GM12878 (cell line): Measurements from ENCODE around the gene ATP6V0C. TPM values are rescaled to one million over a fixed set of nuclear protein-coding genes. Genes with fewer than 3 reads are reported as not detected.
A peak's percentile ranks its signal among the peaks of the same experiment; 100 is the strongest.

Experiments used
- ATAC-seq: fragments of 200-7000 bp; cut with Tn5 transposase; 3 replicates; pipeline ENCODE4 v1.9.1; 2020; ENCODE audit warnings: mild to moderate bottlenecking, moderate library complexity
- BruUV-seq: library from RNA; stranded (reverse); fragments of 400-500 nt; replicated peaks from 2 replicates; lab custom pipeline; 2021; lab: Mats Ljungman, UMichigan
- CTCF ChIA-PET: fragments of 300-600 bp; sonication (Branson Sonifier 250); formaldehyde crosslinking; extraction: SDS; loops from one replicate; lab custom pipeline; 2021; ENCODE audit warnings: inconsistent platforms; lab: Yijun Ruan, JAX
- POLR2A ChIA-PET: fragments of 350-600 bp; formaldehyde crosslinking; extraction: SDS; loops from one replicate; lab custom pipeline; 2021; ENCODE audit warnings: inconsistent platforms; lab: Charles Lee
- RAD21 ChIA-PET: fragments of 300-600 bp; sonication (Branson Sonifier 250); formaldehyde crosslinking; loops from one replicate; lab custom pipeline; 2023; ENCODE audit warnings: antibody characterized with exemption; ENCODE audit not compliant: unreplicated experiment; lab: Charles Lee
- SMC1A ChIA-PET: fragments of 300-600 bp; sonication (Branson Sonifier 250); formaldehyde crosslinking; loops from one replicate; lab custom pipeline; 2023; ENCODE audit not compliant: unreplicated experiment, uncharacterized antibody; lab: Charles Lee
- DNase-seq: peaks from one replicate; pipeline ENCODE4 v3.0.0-alpha.2; 2011; ENCODE audit warnings: low read depth, low spot score
- FAIRE-seq: peaks from 3 replicates; lab custom pipeline; 2011; peaks lifted over from hg19 to GRCh38; lab: Jason Lieb, UNC
- H2AFZ ChIP-seq: 2 replicates; pipeline ENCODE4 v1.6.0; 2011; ENCODE audit warnings: low read depth, low read length, control low read depth; ENCODE audit not compliant: control insufficient read depth
- H3K27ac ChIP-seq: 2 replicates; pipeline ENCODE4 v1.5.1; 2011; ENCODE audit warnings: control low read depth; ENCODE audit not compliant: control insufficient read depth, insufficient read depth
- H3K27me3 ChIP-seq, 2 experiments: replicated peaks in 1 of 2; 2 replicates each; pipeline versions ENCODE4 v1.6.0 to v1.6.1; 2011; ENCODE audit warnings: low read length in 1 of 2; ENCODE audit not compliant: control insufficient read depth in 2 of 2, insufficient read depth in 2 of 2
- H3K36me3 ChIP-seq, 2 experiments: 2 replicates each; pipeline ENCODE4 v1.5.1; 2011; ENCODE audit warnings: low read length in 1 of 2; ENCODE audit not compliant: control insufficient read depth in 2 of 2, insufficient read depth in 2 of 2
- H3K4me1 ChIP-seq: 2 replicates; pipeline ENCODE4 v1.6.1; 2011; ENCODE audit warnings: mild to moderate bottlenecking, low read length, moderate library complexity, mixed read lengths; ENCODE audit not compliant: control insufficient read depth, insufficient read depth
- H3K4me2 ChIP-seq: 2 replicates; pipeline ENCODE4 v1.6.0; 2011; ENCODE audit warnings: control low read depth; ENCODE audit not compliant: control insufficient read depth, insufficient read depth
- H3K4me3 ChIP-seq: fragments of 200-600 bp; sonication (generic); 2 replicates; pipeline ENCODE4 v1.5.1; 2016
- H3K79me2 ChIP-seq: 2 replicates; pipeline ENCODE4 v1.6.0; 2011; ENCODE audit warnings: low read length; ENCODE audit not compliant: control insufficient read depth, insufficient read depth
- H3K9ac ChIP-seq: 2 replicates; pipeline ENCODE4 v1.8.0; 2011; ENCODE audit warnings: low read length, control low read depth, mixed read lengths; ENCODE audit not compliant: control insufficient read depth, insufficient read depth
- H3K9me3 ChIP-seq: replicated peaks from 3 replicates; pipeline ENCODE4 v1.5.1; 2011; ENCODE audit warnings: mild to moderate bottlenecking, low read length; ENCODE audit not compliant: control insufficient read depth, insufficient read depth
- H4K20me1 ChIP-seq: 2 replicates; pipeline ENCODE4 v1.6.0; 2011; ENCODE audit not compliant: control insufficient read depth, insufficient read depth
- BHLHE40 ChIP-seq, 2 experiments: fragments of 450-650 bp in 1 of 2; IDR thresholded peaks; 2 replicates each; pipeline ENCODE4 v1.6.1; 2011 to 2017; ENCODE audit warnings: low read depth in 2 of 2, borderline replicate concordance in 1 of 2, improper control_type of control experiment in 1 of 2, low read length in 1 of 2, mild to moderate bottlenecking in 1 of 2
- CBX3 ChIP-seq: fragments of 200-600 bp; sonication (generic); IDR thresholded peaks from 2 replicates; pipeline ENCODE4 v1.6.1; 2016; ENCODE audit warnings: low read depth, borderline replicate concordance
- CHD2 ChIP-seq: IDR thresholded peaks from 2 replicates; pipeline ENCODE4 v1.6.1; 2011; ENCODE audit warnings: low read depth, low read length, improper control_type of control experiment, borderline replicate concordance
- NFXL1 ChIP-seq: fragments of 450-650 bp; IDR thresholded peaks from 2 replicates; pipeline ENCODE4 v1.6.1; 2017; ENCODE audit warnings: antibody characterized with exemption, mild to moderate bottlenecking, borderline replicate concordance
- PKNOX1 ChIP-seq: fragments of 450-650 bp; IDR thresholded peaks from 2 replicates; pipeline ENCODE4 v1.6.1; 2016; ENCODE audit warnings: mild to moderate bottlenecking
- POLR2A ChIP-seq: IDR thresholded peaks from 2 replicates; pipeline ENCODE4 v1.6.1; 2011; ENCODE audit warnings: low read depth, mild to moderate bottlenecking, low read length
- POU2F2 ChIP-seq: IDR thresholded peaks from 3 replicates; pipeline ENCODE4 v1.6.1; 2011; ENCODE audit warnings: low read depth, mild to moderate bottlenecking, low read length, borderline replicate concordance
- SPI1 ChIP-seq: IDR thresholded peaks from 2 replicates; pipeline ENCODE4 v1.6.1; 2011; ENCODE audit warnings: low read depth, mild to moderate bottlenecking, low read length, moderate library complexity, borderline replicate concordance; ENCODE audit not compliant: insufficient read depth
- STAT1 ChIP-seq: fragments of 450-650 bp; conservative IDR thresholded peaks from 2 replicates; pipeline ENCODE4 v1.6.1; 2014; ENCODE audit warnings: antibody characterized with exemption, mild to moderate bottlenecking
- TCF3 ChIP-seq: IDR thresholded peaks from 2 replicates; pipeline ENCODE4 v1.6.1; 2012; ENCODE audit warnings: low read depth, mild to moderate bottlenecking, low read length, borderline replicate concordance; ENCODE audit not compliant: insufficient read depth
- WGBS: methylation state at CpG from one replicate; pipeline ENCODE4 v1.1.6; 2016; ENCODE audit warnings: low lambda C conversion rate; ENCODE audit not compliant: insufficient replicate concordance, insufficient coverage; ENCODE audit errors: missing lambda C conversion rate; 5-methylcytosine and 5-hydroxymethylcytosine counted together
- in situ Hi-C: fragments of 300-500 bp; cut with MboI; formaldehyde crosslinking; loops from 9 replicates; pipeline ENCODE4 v1.14.3; 2018; ENCODE audit warnings: mixed read lengths
- intact Hi-C: fragments of 100-400 bp; cut with micrococcal nuclease; formaldehyde crosslinking; loops from one replicate; pipeline ENCODE4 v1.14.2; 2022; ENCODE audit not compliant: unreplicated experiment
- polyA plus RNA-seq, 11 experiments: library from polyadenylated mRNA; depleted of rRNA in 4 of 11; unstranded in 6 of 11; stranded (reverse) in 5 of 11; fragments of >200 nt; fragmentation: Nextera tagmentation in 4 of 11; fragmentation: Illumina TruSeq in 1 of 11; extraction: Ambion mirVana in 4 of 11; extraction: Trizol in 1 of 11; gene quantifications; 1 replicate in 1 of 11; 2 replicates in 10 of 11; pipeline versions ENCODE4 v1.2.1 to v1.2.3, GENCODE V29; 2011 to 2016; ENCODE audit warnings: inconsistent platforms in 2 of 11, missing spikeins in 2 of 11, low read depth in 1 of 11
- total RNA-seq, 4 experiments: library from RNA; depleted of rRNA in 3 of 4; stranded (reverse); fragments of >200 nt in 3 of 4; fragmentation: Illumina TruSeq in 1 of 4; extraction: Trizol in 1 of 4; gene quantifications; 2 replicates each; pipeline versions ENCODE4 v1.2.1 to v1.2.3, GENCODE V29; 2013 to 2021
- TF ChIP-seq, protein P1 (sequence below): IDR thresholded peaks from 2 replicates; pipeline ENCODE4 v1.6.1; 2011; ENCODE audit warnings: borderline replicate concordance, low read depth, mild to moderate bottlenecking, moderate library complexity, low read length; ENCODE audit not compliant: insufficient read depth, poor library complexity, severe bottlenecking

ATP6V0C gene
- total and polyA plus RNA-seq, 10 of the 15 experiments (the other 5 are each of a cell fraction or from before 2014, with no cell fraction given), result 2.4 to 135 (median 18.4) TPM

GRCh38 chr16:2516391-2517240 lies 2.9 kb downstream of the ATP6V0C start:
- intact Hi-C loops, result no loop called here
- DNase-seq, result no peak
- Histone ChIP-seq H3K4me2 (peak overlapping the region; percentile 80), H3K27ac (0 out of 2 replicates have a peak overlapping the region, but pooled peaks have one; percentile 11), H4K20me1 (peaks cover 9% of the 10 kb centered on the region), H3K9me3 (no peaks in the 10 kb centered on the region), H3K36me3 (peaks cover 6 to 13% of the 10 kb centered on the region in 2 experiments; a peak in 3 of 4 replicates), H3K79me2 (peaks cover 64% of the 10 kb centered on the region)
- in situ Hi-C loops, result no loop called here
- no peak for FAIRE-seq
- no TSS peak for BruUV-seq
- no peak for ATAC-seq
- TF ChIP-seq POLR2A, result peak; percentile 50; the same call in 1 of the 2 replicates
- TF ChIP-seq CHD2, result no peak
- TF ChIP-seq SPI1, result peak; percentile 26; the same call in 1 of the 2 replicates
- TF ChIP-seq, all 136 proteins: peak for 2
- ChIA-PET CTCF (interaction anchor here (0.6 to 1.6 kb wide), 3 partner anchors 10 to 87 kb away, joined by 3 to 7 read pairs (median 4); partner anchors contain the start of gene CCNF), RAD21 (no interaction called here), SMC1A (no interaction called here), POLR2A (interaction anchor here (1.8 to 2.4 kb wide), 2 partner anchors 10 to 16 kb away, joined by 4 to 8 read pairs; no protein-coding TSS in a partner anchor)
- no peak overlapping the region for H2AFZ ChIP-seq
- WGBS, result 58% methylated on average over 11 of the region's 11 CpGs
- peak overlapping the region; percentile 93; the same call in 1 of the 2 replicates for H3K9ac ChIP-seq
- no peaks in the 10 kb centered on the region for H3K27me3 ChIP-seq
- peaks cover 22% of the 10 kb centered on the region for H3K4me1 ChIP-seq
- H3K4me3 ChIP-seq, result peak overlapping the region; percentile 39; the same call in 1 of the 2 replicates

DNA sequence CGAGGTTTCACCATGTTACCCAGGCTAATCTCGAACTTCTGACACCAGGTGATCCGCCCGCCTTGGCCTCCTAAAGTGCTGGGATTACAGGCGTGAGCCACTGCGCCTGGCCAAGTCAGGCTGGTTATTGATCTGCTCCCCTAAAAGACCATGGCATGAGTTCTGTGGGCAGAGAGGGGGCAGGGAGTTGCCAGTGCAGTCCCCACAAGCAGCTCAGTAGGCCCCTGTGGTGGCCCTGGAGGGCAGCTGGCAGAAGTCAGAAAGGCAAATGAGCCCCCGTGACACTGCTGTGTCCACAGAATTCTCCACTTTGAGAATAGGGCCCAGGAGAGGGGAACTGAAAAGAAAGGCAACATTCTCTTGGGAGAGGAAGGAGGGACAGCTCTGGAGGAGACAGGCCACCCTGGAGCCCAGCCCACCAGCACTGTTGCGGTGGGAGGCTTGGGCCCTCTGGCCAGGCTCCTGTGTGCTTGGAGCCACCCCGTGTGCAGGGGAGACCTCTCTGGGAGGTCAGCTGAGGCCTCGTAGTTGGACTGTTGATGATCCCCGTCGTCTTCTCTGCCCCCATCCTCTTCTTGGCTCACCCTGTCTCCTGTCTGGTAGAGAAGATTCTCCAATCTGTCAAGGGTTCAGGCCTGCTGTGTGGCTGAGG lies 4.3 kb downstream of the ATP6V0C start:
- ChIA-PET CTCF (no interaction called here), SMC1A (no interaction called here), RAD21 (no interaction called here), POLR2A (interaction anchor here (1.5 kb wide), 1 partner anchor 19 kb away, joined by 4 read pairs; the partner anchor contains the start of gene PDPK1)
- intact Hi-C loops (no loop called here), in situ Hi-C loops (no loop called here)
- peaks cover 19% of the 10 kb centered on the region for H3K4me1 ChIP-seq
- ATAC-seq (no peak), DNase-seq (no peak), FAIRE-seq (no peak)
- H3K9me3 ChIP-seq, result no peaks in the 10 kb centered on the region
- no peak overlapping the region for H2AFZ ChIP-seq
- H3K4me2 ChIP-seq, result no peak overlapping the region
- H3K79me2 ChIP-seq, result peaks cover 64% of the 10 kb centered on the region
- H3K27me3 ChIP-seq, result no peaks in the 10 kb centered on the region
- 66% methylated on average over 12 of the region's 12 CpGs for WGBS
- no peak overlapping the region for H3K27ac ChIP-seq
- H3K36me3 ChIP-seq, result peaks cover 6 to 13% of the 10 kb centered on the region in 2 experiments; a peak in 3 of 4 replicates
- no peak overlapping the region for H3K9ac ChIP-seq
- H3K4me3 ChIP-seq, result no peak overlapping the region
- no TSS peak for BruUV-seq
- peaks cover 9% of the 10 kb centered on the region for H4K20me1 ChIP-seq
- TF ChIP-seq STAT1 (no peak), PKNOX1 (no peak), TCF3 (no peak), NFXL1 (no peak), POU2F2 (no peak), CBX3 (no peak), BHLHE40 (IDR thresholded peaks at IDR 0.05; ENCODE audit: borderline replicate concordance in 1 of 2, low read depth in 2 of 2, low read length in 1 of 2) (no peak), CHD2 (no peak)
- TF ChIP-seq, protein P1, sequence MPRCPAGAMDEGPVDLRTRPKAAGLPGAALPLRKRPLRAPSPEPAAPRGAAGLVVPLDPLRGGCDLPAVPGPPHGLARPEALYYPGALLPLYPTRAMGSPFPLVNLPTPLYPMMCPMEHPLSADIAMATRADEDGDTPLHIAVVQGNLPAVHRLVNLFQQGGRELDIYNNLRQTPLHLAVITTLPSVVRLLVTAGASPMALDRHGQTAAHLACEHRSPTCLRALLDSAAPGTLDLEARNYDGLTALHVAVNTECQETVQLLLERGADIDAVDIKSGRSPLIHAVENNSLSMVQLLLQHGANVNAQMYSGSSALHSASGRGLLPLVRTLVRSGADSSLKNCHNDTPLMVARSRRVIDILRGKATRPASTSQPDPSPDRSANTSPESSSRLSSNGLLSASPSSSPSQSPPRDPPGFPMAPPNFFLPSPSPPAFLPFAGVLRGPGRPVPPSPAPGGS, result no peak
